Fibroblast of upper back skin (primary cell): ENCODE measurements around the gene DPEP2NB.
"Not testable (repeated sequence)": the region's sequence is repeated elsewhere in the genome, so short reads cannot be mapped to it uniquely, and the experiment has no call there.

Experiments
- DNase-seq: peaks from one replicate; pipeline ENCODE4 v3.0.0-alpha.2; 2013

The DPEP2NB gene

GRCh38 chr16:68009872-68010271 is 5.8 kb downstream of the DPEP2NB start:
- not testable (repeated sequence) for DNase-seq

- DNase-seq = no peak
These were observed 6.5 kb downstream of the DPEP2NB start for GRCh38 chr16:68009157-68009735.

DNA sequence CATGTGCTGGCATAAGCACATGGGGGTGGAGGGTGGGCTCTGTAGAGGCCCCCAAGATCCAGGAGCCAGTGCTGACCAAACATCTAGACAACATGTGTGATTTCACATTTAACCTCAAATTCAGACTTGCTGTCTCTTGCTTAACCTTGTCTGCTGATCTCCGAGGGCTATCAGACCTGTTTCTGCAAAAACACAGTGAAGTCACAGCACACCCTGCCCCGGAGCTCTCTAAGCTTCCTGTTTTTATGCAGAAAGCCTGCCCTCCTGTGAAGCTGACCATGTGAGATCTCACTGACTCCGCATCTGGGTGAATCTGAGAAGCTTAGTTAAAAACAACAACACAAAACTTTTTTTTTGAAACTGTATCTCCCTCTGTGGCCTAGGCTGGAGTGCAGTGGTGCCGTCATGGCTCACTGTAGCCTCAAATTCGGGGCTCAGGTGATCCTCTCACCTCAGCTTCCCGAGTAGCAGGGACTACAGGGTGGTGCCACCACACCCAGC is 9.9 kb downstream of the DPEP2NB start:
- no peak for DNase-seq

DNA sequence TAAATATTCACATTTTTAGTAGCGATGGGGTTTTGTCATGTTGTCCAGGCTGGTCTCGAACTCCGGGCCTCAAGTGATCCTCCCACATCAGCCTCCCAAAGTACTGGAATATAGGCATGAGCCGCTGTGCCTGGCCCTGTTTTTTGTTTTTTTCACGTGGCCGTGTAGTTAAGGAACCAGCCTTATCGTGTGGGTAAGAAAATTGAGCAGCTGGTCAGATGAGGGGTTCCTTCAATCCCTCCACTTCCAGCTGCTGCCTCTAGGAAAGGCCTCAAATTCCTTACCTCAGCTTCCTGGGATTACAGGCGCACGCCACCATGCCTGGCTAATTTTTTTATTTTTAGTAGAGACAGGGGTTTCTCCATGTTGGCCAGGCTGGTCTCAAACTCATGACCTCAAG is 10.5 kb downstream of the DPEP2NB start:
- no peak for DNase-seq

DNA sequence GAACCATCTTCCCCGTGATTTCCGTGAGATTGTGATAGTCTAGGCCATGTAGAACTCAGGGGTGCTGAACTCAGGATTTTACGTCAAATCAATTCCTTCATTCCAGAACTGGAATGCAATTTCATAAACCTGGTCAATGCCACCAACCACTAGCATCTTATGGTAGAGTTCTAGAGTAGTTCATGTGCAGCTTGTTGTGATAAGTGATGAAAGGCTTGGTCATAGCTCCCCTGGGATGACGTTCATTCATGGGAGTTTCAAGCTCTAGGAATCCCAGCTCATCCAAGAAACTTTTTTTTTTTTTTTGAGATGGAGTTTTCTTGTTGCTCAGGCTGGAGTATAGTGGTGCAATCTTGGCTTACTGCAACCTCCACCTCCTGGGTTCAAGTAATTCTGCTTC is 12.7 kb downstream of the DPEP2NB start:
- DNase-seq = peak; percentile 47

GRCh38 chr16:68000450-68000849 is 15.3 kb downstream of the DPEP2NB start:
- no peak for DNase-seq

- no peak for DNase-seq
These were observed 15.7 kb downstream of the DPEP2NB start for GRCh38 chr16:67999985-68000384.

GRCh38 chr16:67998779-67999688 is 16.7 kb downstream of the DPEP2NB start, which contains the start of gene DPEP2:
Gene DPEP2 (minus strand): TSS chr16:67999484. CDS start chr16:67993212, 6,272 bp downstream.
- not testable (repeated sequence) for DNase-seq

GRCh38 chr16:67998231-67998778 is 17.4 kb downstream of the DPEP2NB start:
- DNase-seq = not testable (repeated sequence)

- no peak for DNase-seq
These were observed 19.0 kb downstream of the DPEP2NB start for GRCh38 chr16:67996666-67997065.

DNA sequence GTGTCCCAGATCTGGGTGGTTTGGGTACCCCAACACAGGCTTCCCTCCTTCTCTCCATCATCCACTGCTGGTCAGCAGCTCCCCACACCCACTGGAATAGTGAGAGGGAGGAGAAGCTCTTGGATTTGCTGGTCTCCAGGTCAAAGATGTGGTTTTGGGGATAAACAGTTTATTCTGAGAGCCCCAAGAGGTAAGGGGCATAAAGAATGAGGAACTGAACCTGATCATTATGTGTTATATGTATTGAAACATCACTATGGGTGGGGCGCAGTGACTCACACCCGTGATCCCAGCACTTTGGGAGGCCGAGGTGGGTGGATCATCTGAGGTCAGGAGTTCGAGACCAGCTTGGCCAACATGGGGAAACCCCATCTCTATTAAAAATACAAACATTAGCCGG is 20.3 kb downstream of the DPEP2NB start:
- DNase-seq = no peak

DNA sequence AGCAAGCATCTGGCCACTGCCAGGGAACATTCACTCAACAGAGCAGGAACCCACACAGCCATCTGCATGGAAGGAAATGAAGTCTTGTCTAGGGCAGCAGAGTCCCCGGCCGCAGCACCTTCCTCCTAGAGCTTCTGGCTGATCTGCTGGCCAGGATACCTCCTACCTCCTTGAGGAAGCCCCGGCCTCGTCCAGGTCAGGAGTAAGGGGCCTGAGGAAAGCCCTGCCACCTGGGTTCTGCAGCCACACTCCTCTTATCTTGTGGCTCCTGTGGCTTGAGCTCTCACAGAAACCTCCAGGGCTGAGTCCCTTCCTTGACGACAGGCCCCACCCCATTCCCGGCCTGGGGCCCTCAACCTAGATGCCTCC is 21.7 kb downstream of the DPEP2NB start:
- DNase-seq = not testable (repeated sequence)

DNA sequence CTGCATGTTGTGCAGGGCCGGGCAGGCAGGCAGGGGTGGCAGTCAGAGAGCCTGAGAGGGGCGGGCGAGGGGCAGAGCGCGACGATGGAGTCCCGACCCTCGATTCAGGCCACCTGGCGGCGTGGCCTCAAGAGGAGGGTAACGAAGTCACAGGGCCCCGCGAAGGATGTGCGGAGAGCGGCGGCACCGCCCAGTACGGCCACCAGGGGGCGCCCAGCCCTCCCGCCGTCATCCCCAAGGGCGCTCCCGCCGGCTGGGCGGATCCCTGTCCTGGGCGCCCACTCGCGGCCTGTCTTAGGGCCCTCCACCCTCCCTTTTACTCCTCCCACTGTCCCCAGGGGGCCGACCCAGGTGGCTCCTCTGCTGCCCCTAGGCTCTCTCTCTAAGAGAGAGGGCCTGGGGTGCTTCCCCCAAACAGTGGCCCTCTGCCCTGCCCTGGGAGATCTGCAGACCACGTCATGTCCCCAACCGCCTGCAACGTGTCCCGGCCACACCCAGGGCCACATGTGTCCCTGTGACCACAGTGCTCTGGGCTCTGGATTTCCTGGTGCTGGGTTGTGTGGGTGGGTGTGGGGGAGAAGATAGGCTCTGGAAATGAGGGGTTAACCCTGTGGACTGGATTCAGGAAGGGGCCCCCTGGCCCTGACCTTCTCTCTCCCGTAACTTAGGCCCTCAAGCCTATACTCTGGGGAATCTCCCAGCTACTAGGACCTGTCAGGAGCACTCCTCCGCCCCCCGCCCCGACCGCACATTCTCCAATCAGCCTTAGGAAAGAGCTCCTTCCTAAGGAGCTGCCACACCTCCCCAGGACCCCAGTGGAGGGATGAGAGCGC is 22.3 kb downstream of the DPEP2NB start:
- DNase-seq = peak; percentile 73

DNA sequence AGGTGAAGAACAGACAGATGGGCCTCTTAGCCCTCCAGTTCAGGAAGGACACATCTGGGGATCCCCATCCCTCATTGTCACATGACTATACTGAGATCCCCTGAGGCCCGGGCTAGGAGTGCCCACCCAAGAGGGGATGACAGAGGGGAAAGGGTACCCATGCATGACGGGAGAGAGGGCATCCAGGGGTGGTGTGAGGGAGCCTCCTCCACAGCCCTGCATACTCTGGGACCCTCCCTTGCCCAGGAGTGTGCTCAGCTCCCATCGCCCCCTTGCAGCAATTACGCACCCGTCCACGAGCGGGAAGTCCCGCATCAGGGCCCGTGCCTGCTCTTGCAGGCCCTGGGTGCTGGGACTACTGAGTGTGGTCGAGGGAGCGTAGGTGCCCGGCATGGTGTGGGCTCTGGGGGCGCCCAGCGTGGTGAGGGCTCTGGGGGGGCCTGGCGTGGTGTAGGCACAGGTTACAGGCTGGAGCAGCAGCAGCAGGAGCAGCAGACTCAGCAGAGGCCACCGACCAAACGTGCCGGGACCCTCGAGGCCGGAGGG is 23.0 kb downstream of the DPEP2NB start:
- no peak for DNase-seq

- no peak for DNase-seq
These were observed 25.7 kb downstream of the DPEP2NB start for GRCh38 chr16:67990018-67990386.

DNA sequence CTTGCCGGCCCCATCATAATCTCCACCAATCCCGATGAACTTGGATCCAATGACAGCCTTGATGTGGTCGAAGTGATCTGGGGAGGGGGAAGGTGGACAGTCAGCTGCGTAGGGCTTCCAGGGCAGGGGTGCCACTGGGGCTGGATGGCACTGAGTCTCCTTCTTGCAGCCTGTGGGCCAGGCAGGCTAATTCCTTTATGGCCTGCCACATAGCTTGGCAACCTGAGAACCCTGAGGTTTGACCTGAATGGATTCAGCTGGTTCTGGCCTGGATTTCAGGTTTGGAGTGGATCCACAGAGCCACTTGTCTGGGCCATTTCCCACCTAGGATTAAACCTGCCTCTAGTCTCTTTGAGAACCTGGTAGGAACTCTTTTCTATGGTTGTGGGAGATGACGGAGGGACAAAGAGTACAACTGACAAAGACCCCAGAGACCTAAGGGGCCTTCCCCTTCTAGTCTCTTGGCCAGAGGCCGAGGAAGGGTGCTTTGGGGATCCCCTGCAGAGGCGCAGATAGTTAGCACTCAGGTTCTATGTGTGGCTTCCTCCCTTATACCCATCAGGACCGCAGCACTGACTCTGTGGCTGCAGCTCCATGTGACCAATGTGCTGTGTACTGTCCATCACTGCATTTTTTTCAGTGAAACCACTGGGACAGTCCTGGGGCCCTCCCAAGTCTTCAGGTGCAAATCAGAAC is 26.2 kb downstream of the DPEP2NB start:
- DNase-seq = no peak

- DNase-seq = no peak
These were observed 27.0 kb downstream of the DPEP2NB start for GRCh38 chr16:67988675-67989074.

GRCh38 chr16:67987460-67988160 is 28.1 kb downstream of the DPEP2NB start:
- no peak for DNase-seq

DNA sequence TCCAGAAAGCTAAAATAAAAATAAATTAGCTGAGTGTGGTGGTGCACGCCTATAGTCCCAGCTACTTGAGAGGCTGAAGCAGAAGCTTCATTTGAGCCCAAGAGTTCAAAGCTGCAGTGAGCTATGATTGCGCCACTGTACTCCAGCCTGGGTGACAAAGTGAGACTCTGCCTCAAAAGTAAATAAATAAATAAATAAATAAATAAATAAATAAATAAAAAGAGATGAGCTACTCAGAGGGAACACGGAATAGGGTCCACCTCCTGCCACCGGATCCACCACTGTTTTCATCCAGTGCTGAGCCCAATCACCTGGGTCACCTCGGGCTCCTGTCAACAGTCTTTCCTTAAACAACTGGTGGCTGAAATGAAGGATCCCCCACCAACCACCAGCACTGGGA is 28.8 kb downstream of the DPEP2NB start:
- DNase-seq = no peak

DNA sequence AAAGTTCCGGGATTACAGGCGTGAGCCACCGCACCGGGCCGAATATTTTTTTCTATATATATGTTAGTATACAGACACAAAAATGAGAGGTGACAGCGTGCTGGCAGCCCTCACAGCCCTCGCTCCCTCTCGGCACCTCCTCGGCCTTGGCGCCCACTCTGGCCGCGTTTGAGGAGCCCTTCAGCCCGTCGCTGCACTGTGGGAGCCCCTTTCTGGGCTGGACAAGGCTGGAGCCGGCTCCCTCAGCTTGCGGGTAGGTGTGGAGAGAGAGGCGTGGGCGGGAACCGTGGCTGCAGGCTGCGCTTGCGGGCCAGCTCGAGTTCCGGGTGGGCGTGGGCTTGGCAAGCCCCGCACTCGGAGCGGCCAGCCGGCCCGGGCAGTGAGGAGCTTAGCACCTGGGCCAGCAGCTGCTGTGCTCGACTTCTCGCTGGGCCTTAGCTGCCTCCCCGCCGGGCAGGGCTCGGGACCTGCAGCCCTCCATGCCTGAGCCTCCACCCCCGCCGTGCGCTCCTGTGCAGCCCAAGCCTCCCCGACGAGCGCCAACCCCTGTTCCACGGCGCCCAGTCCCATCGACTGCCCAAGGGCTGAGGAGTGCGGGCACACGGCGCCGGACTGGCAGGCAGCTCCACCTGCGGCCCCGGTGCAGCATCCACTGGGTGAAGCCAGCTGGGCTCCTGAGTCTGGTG is 33.6 kb downstream of the DPEP2NB start:
- no peak for DNase-seq
